Tongue (tissue), 2 donors: ENCODE measurements around the gene AUP1. TPM values are rescaled to one million over a fixed set of nuclear protein-coding genes. Genes with fewer than 3 reads are reported as not detected.

Experiments used
- DNase-seq: peaks from one replicate; pipeline ENCODE4 v3.0.0-alpha.2; 2015
- total RNA-seq: library from RNA; depleted of rRNA; stranded (reverse); fragments of >200 nt; gene quantifications from one replicate; pipeline ENCODE4 v1.2.3, GENCODE V29; 2014

Gene AUP1
- total RNA-seq, 1 donor from 2014 or later, result 60.9 TPM

DNA sequence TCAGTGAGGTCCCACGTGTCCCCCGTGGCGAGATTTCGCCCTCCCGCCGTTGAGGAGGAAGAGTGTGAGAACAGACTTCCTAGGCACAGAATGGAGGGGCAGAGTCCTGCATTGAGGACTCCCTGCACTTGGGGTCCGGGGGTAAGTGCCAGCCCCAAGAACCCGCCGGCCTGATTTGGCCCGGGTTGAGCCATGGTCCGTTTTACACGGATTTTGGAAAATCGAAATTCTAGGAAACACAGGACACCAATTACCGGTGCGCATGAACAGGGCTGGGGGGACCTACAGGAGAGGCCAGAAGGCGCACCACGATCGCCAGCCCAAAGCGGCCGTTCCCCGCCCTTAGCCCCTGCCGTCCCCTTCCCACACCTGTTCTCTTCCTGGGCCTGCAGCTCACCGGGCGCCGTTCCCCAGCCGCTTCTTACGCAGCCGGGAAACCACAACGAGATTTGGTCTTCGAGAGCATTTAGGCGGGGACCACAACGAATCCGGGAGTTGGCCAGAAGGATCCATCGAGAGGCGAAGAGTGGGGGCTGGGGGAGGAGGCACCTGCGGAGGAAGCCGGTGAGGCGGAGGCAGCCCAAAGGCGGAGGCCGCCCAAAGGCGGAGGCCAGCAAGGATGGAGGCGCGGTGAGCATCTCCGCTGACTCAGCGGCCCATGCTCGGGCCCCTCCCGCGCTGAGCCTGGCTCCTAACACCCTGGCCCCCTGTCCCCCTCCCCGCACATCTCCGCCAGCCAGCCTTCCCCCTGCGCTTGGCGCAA is 15.7 kb downstream of the AUP1 start:
- no peak for DNase-seq

DNA sequence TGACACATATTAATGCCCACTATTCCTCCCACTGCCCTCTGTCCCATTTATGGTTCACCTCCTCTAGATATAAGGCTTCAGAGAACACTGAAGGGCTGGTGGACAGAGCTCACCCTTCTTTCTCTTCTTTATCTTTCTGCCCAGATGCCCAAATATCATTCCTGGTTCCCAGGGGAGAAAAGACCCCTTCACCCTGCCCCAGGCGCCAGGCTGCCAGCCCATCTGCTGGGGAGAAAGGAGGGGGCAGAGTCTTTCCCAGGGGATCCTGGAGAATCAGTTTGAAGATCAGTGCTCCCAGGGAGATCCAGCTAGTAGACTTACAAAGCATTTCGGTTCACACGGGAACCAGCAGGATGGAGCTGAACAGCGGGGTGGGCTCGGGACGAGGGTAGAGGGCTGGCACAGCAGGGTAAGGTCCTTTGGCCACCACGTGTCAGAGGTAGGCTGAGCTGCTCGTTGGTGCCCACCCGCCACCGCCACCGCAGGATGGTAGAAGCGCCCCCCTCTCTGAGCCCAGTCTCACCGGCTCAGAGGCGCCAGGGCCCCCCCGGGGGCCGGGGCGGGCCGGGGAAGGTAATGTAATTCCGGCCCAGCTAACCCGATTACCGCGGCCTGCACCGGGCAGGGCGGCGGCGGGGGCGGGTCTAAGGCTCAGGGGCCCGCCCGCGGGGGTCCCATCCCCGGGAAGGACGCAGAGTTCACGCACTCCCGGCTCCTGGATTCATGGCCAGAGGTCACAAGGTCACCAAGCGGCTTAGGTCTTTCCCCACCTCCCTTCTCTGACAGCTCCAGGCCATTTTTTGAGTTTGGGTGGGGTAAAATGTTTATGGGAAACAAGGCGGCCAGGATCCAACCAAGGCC is 16.5 kb downstream of the AUP1 start:
- no peak for DNase-seq

DNA sequence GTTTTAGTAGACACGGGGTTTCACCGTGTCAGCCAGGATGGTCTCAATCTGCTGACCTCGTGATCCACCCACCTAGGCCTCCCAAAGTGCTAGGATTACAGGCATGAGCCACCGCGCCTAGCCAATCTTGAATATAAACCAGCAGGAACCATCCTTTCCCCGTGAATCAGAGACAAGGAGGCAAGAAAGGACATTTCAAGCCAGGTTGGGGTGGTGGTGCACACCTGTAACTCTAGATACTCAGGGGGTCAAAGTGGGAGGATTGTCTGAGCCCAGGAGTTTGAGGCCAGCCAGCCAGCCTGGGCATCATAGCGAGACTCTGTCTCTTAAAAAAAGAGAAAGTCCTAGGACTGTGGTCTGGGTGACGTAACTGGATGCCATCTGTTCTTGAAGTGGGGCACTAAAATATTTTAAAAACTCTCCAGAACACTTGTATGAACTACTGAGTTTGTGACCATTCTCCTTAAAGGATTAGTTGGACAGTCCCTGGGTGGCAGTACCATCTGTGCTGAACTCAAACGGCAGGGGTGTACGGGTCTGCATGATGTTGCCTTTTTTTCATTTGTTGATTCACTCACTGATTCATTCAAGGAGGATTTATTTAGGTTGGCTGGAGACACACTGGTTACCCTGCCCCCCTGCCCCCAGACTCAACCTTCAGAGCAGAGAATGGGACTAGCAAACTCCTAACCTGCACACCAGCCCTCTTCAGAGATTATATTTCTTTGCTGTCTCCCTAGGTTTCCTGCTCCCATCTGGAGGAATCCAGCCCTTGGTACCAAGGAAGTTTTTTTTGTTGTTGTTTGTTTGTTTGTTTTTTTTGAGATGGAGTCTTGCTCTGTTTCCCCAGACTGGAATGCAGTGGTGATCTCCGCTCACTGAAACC is 18.2 kb downstream of the AUP1 start:
- DNase-seq, result no peak

DNA sequence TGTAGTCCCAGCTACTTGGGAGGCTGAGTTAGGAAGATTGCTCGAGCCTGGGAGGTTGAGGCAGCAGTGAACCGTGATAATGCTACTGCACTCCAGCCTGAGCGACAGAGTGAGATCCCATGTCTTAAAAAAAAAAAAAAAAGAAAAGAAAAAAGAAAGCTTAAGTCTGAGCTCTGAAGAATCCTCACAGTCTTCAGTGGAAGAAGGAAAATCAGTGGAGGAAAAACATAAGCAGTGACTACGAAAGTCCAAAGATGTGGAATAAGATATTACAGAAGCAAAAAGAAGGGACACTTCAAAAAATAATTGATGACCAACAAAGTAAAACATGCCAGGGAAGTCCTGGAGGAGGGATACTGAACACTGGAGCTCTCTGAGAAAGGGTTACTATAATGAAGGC is 19.2 kb downstream of the AUP1 start:
- no peak for DNase-seq

DNA sequence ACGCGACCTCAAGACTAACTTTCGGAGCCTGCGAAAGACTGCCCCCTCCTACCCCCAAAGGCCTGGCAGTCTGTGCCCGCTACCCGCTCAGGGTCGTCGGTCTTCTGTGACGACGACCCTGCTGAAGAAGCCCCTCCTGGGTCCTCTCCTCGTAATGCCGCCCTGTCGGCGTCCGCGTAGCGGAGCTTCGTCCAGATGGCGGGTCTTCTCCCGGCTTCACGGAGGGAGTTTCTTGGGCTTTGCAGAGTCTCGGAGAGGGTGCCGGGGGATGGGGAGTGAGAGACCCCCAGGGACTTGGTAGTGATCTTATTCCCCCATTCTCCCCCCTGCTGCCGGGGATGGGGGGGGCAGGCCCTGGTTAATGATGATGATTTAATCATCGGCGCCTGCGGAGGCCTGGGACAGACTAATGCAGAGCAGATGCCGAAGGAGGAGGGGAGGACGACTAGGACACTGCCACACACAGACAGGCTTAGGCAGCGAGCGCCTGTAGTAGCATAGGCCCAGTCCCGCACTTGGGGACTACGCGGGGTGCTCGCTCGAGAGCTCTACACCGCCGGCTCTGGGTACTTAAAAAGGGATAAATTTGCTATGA is 21.5 kb downstream of the AUP1 start:
- peak; percentile 61 for DNase-seq

GRCh38 chr2:74507145-74507925 is 22.2 kb downstream of the AUP1 start, which contains the start of gene PCGF1:
Gene PCGF1, minus strand, starts transcription at chr2:74507695. Its CDS starts 27 bp downstream, at chr2:74507668.
- DNase-seq, result peak; percentile 99

DNA sequence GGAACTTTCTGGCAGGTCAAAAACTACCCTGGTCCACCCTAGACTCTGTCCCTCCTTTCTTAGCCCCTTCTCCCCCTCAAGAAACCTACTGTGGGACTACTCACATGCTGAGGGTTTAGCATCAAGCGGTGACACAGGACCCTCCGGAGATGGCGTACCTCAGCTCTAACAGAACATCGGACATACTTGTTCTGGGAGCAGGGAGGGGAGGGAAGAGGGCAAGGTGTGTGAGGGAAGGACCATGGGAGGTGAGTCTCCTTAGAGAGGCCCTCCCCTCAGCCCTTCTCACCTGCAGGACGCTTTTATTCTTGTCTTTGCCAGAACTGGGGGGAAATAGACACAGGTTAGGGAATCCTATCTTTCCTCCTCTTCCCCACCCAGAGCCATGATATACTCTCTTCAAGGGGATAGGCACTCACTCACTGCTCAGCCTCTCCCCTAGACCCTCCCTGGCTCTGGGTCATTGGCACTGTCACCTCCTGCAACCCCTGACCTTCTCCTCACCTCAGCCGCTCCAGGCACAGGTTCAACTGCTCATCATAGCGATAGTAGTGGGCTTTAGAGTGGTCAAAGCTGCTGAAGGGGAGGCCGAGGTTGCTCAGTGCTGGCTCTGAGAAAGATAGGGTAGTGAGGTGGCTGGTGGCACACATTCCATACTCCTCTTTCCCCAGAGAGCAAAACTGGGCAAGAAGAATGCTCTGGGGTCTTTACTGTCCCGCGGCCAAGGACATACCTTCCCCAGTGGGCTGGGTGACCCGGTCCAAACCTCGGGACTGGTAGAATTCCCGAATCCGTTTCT is 23.9 kb downstream of the AUP1 start:
- DNase-seq, result no peak

GRCh38 chr2:74504591-74504990 is 24.9 kb downstream of the AUP1 start:
- DNase-seq, result no peak

GRCh38 chr2:74503506-74504475 is 25.7 kb downstream of the AUP1 start:
- DNase-seq, result no peak

DNA sequence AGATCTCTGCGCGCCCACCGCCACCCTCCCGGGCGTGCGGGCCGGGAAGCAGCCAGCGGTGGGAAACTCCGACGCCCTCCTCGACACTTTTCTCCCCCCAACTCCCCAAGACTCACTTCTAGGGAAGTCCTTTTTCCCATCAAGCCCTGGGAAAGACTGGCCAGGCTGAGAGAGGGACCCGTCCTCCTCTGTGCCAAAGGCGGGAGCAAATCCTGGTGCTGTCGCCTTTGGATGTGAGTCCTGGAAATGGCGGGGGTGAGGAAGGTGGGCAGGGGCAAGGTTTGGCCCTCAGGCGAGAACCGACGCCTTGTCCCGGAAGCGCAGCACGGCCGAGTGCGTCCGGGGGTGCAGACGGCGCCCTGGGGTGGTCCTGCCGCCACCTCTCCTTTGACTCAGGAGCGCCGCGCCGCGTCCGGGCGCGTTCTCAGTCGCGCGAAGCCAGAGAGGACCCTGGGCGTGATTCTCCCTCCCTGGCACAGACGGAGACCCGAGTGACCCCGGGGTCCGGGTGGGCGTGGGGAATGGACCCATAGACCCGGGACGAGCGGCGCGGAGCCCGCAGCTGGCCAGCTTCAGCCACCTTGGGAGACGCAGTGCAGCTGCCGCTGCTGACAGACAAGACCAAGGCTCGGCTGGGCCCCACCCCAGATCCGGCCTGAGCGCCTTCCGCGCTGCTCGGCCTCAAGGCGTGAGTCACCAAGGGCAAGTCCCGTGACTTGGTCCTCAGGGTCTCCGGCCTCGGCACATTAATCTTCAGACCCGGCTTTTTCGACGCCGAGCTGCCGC is 26.6 kb downstream of the AUP1 start:
- DNase-seq, result peak; percentile 85

- DNase-seq, result no peak
These were observed 27.3 kb downstream of the AUP1 start for GRCh38 chr2:74502147-74502719.

DNA sequence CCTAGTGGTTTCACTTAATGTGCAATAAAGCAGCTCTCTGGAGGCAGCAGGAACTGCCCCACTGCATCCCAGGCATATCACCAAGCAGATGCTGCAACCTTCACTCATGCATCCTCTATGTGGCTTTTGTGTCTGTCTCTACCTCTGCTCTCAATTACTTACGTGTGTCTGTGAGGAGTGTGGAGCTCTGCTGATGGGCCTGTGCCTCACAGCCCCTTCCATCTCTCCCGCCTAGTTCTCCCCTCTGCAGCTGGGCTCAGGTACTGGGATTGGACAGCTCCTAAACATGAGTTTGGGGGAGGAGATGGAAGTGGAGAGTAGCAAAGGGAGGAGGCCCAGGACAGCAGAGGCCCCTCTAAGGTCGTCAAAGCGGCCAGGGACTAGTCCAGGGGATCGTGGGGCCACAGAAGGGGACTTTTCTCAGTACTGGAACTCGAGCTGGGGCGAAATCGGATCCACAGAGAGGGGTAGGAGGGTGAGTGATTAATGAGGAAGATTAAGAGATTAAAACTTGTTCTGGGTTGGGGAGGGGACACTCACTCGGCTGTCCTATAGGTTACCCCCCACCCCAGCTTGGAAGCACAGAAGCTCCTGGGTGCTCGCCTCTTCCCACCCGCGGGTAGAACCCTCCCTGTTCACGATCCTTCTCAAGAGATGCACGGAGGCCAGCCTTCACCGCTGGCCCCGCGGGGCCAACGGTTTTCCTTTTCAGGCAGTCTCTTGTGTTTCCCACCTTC is 28.0 kb downstream of the AUP1 start:
- no peak for DNase-seq

DNA sequence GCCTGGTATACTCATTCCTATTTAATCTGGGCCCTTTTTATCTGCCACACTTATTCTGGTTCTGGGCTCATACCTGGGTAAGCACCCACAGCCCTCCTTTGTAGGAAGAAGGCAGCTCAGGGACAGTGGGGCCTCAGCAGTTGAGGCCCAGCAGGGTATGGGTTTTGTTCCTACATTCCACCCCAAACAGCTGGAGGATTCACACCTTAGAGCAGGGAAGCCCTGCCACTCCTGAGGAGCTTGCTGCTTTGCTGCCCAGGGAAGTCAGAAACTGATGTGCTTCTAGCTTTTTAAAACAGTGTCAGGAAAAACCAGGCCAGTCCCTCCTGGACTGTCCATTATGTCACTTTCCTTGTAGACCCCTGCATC is 28.9 kb downstream of the AUP1 start:
- DNase-seq, result no peak

- DNase-seq, result no peak
These were observed 29.4 kb downstream of the AUP1 start for GRCh38 chr2:74499940-74500577.

- no peak for DNase-seq
These were observed 30.1 kb downstream of the AUP1 start, which contains the start of gene LBX2 for GRCh38 chr2:74499267-74499939. Gene LBX2, minus strand, starts transcription at chr2:74499603. Its CDS starts 66 bp downstream, at chr2:74499537.
